Left lung (tissue), 10 donors: ENCODE measurements around the gene CSRP1. TPM values are rescaled to one million over a fixed set of nuclear protein-coding genes. Genes with fewer than 3 reads are reported as not detected.
"Not testable (repeated sequence)": the region's sequence is repeated elsewhere in the genome, so short reads cannot be mapped to it uniquely, and the experiment has no call there.

Experiments used
- ATAC-seq: fragments of 200-7000 bp; cut with Tn5 transposase; one replicate; pipeline ENCODE4 v1.9.1; 2020; ENCODE audit warnings: moderate library complexity
- DNase-seq, 4 donors: peaks; one replicate each; pipeline ENCODE4 v3.0.0-alpha.2; 2013 to 2020
- H3K27ac ChIP-seq, 2 donors: fragments of 200-600 bp; sonication (generic) in 1 of 2; one replicate each; pipeline versions ENCODE4 v1.5.0 to v1.8.0; 2020 to 2021
- H3K27me3 ChIP-seq, 2 donors: fragments of 200-600 bp; sonication (generic) in 1 of 2; one replicate each; pipeline versions ENCODE4 v1.5.0 to v1.8.0; 2020 to 2021
- H3K36me3 ChIP-seq, 2 donors: fragments of 200-600 bp; sonication (generic) in 1 of 2; one replicate each; pipeline versions ENCODE4 v1.5.0 to v1.8.0; 2020 to 2021
- H3K4me1 ChIP-seq, 2 donors: fragments of 200-600 bp; one replicate each; pipeline ENCODE4 v1.8.0; 2021
- H3K4me3 ChIP-seq, 2 donors: fragments of 200-600 bp; sonication (generic) in 1 of 2; one replicate each; pipeline versions ENCODE4 v1.5.0 to v1.8.0; 2020 to 2021; ENCODE audit warnings: mild to moderate bottlenecking in 1 of 2
- H3K9me3 ChIP-seq, 2 donors: fragments of 200-600 bp; sonication (generic) in 1 of 2; one replicate each; pipeline versions ENCODE4 v1.5.0 to v1.8.0; 2020 to 2021
- intact Hi-C, 2 donors: fragments of 100-400 bp; cut with DNase I; formaldehyde crosslinking; loops; one replicate each; pipeline versions ENCODE4 v1.11.2 to v1.14.2; 2022
- polyA plus RNA-seq, 6 donors: library from polyadenylated mRNA; unstranded; fragments of 120-200 nt; gene quantifications; one replicate each; pipeline ENCODE4 v1.2.1, GENCODE V29; 2013; ENCODE audit not compliant: insufficient read length in 6 of 6
- total RNA-seq, 2 donors: library from RNA; stranded (reverse); fragmentation: NEBNext Ultra II Directional; extraction: Animal tissue kit (Norgen Biotek cat#: 25700); gene quantifications; one replicate each; pipeline ENCODE4 v1.2.1, GENCODE V29; 2021
- TF ChIP-seq, protein P1 (sequence below), 2 donors: fragments of 200-600 bp; sonication (generic) in 1 of 2; IDR thresholded peaks; one replicate each; pipeline versions ENCODE4 v1.5.0 to v1.8.0; 2021; ENCODE audit warnings: antibody characterized with exemption in 2 of 2
- donor health status: DM: no; HTN: yes; CAD: no.
- donor health status: DM: no; HTN: no; CAD: no.

Gene CSRP1
- total and polyA plus RNA-seq, 8 donors: 215 to 360 (median 254) TPM

DNA sequence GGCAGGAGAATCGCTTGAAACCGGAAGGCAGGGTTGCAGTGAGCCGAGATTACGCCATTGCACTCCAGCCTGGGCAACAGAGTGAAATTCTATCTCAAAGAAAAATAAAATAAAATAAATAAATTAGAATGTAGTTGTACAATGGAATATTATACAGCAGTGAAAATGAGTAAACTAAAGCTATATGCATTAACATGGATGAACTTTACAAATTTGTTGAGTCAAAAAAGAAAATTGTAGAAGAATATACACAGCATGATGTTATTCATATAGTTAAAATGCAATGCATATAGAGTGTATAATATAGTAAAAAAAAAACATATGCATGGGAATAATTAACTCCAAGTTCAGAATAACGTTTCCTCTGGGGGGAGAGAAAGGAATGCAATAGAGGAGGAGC lies 21.0 kb upstream of the CSRP1 start:
- H3K27me3 ChIP-seq: no peaks in the 10 kb centered on the region
- no peaks in the 10 kb centered on the region for H3K9me3 ChIP-seq
- H3K36me3 ChIP-seq: no peaks in the 10 kb centered on the region
- H3K4me1 ChIP-seq: peaks cover 0 to 13% of the 10 kb centered on the region in 2 donors
- DNase-seq (no peak), ATAC-seq (no peak)
- H3K27ac ChIP-seq: no peak overlapping the region
- TF ChIP-seq, protein P1, sequence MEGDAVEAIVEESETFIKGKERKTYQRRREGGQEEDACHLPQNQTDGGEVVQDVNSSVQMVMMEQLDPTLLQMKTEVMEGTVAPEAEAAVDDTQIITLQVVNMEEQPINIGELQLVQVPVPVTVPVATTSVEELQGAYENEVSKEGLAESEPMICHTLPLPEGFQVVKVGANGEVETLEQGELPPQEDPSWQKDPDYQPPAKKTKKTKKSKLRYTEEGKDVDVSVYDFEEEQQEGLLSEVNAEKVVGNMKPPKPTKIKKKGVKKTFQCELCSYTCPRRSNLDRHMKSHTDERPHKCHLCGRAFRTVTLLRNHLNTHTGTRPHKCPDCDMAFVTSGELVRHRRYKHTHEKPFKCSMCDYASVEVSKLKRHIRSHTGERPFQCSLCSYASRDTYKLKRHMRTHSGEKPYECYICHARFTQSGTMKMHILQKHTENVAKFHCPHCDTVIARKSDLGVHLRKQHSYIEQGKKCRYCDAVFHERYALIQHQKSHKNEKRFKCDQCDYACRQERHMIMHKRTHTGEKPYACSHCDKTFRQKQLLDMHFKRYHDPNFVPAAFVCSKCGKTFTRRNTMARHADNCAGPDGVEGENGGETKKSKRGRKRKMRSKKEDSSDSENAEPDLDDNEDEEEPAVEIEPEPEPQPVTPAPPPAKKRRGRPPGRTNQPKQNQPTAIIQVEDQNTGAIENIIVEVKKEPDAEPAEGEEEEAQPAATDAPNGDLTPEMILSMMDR (IDR thresholded peaks at IDR 0.05): no peak
- H3K4me3 ChIP-seq: no peak overlapping the region
- intact Hi-C loops: no loop called here

DNA sequence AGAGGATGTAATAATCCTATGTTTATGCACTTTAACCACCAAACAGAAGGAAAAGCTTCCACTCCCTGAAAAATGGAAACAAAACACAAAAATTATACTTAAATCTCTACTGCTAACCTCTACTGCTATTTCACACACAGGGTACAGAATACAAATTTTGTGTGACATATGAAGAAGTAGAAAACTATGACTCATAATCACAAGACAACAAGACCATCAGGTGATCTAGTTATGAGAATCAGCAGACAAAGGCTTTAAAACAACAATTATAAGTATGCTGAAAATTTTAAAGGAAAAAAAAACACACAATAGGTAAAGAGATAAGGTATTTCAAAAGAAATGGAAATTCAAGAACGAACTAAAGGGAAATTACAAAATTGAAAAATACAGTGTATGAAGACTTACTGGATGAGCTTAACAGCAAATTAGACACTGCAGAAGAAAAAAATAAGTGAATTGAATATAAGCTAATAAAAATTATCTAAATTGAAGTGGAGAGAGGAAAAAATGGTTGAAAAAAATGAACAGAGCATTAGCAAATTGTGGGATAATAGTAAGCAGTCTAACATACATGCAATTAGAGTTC lies 18.4 kb upstream of the CSRP1 start:
- no peaks in the 10 kb centered on the region for H3K4me1 ChIP-seq
- H3K27ac ChIP-seq: no peak overlapping the region
- H3K27me3 ChIP-seq: no peaks in the 10 kb centered on the region
- H3K4me3 ChIP-seq: no peak overlapping the region
- H3K9me3 ChIP-seq: no peaks in the 10 kb centered on the region
- ATAC-seq (no peak), DNase-seq (no peak)
- TF ChIP-seq, protein P1 (IDR thresholded peaks at IDR 0.05): no peak
- intact Hi-C loops: no loop called here
- no peaks in the 10 kb centered on the region for H3K36me3 ChIP-seq

DNA sequence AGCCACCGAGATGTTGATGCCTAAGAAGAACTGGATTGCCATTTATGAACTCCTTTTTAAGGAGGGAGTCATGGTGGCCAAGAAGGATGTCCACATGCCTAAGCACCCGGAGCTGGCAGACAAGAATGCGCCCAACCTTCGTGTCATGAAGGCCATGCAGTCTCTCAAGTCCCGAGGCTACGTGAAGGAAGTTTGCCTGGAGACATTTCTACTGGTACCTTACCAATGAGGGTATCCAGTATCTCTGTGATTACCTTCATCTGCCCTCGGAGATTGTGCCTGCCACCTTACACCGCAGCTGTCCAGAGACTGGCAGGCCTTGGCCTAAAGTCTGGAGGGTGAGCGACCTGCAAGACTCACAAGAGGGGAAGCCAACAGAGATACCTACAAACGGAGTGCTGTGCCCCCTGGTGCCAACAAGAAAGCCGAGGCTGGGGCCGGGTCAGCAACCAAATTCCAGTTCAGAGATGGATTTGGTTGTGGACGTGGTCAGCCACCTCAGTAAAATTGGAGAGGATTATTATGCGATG lies 13.2 kb upstream of the CSRP1 start:
- H3K4me1 ChIP-seq, H3K9me3 ChIP-seq, H3K27ac ChIP-seq, H3K27me3 ChIP-seq, DNase-seq, H3K4me3 ChIP-seq, intact Hi-C loops, H3K36me3 ChIP-seq, ATAC-seq: not testable (repeated sequence)

DNA sequence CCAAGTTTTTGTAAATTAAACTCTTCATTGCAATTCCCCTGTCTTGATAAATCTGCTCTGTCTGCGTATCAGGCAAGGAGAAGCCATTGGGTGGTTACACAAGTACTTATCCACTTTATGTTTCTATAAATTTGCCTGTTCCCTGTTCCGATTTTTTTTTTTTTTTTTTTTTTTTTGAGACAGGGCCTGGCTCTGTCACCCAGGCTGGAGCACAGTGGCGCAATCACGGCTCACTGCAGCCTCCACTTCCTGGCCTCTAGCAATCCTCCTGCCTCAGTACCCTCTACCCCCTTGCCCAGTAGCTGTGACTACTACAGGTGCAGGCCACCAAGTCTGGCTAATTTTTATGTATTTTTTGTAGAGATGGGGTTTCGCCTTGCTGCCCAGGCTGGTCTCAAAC lies 11.1 kb upstream of the CSRP1 start:
- Histone ChIP-seq H3K36me3 (no peaks in the 10 kb centered on the region), H3K9me3 (no peaks in the 10 kb centered on the region), H3K27me3 (no peaks in the 10 kb centered on the region), H3K27ac (no peak overlapping the region), H3K4me3 (no peak overlapping the region), H3K4me1 (peaks cover 0 to 5% of the 10 kb centered on the region in 2 donors)
- intact Hi-C loops: loop anchor here in 1 of 2 donors (10.0 kb wide), 1 partner anchor 73 kb away; no protein-coding TSS in a partner anchor
- ATAC-seq (no peak), DNase-seq (no peak)
- TF ChIP-seq, protein P1 (IDR thresholded peaks at IDR 0.05): no peak

DNA sequence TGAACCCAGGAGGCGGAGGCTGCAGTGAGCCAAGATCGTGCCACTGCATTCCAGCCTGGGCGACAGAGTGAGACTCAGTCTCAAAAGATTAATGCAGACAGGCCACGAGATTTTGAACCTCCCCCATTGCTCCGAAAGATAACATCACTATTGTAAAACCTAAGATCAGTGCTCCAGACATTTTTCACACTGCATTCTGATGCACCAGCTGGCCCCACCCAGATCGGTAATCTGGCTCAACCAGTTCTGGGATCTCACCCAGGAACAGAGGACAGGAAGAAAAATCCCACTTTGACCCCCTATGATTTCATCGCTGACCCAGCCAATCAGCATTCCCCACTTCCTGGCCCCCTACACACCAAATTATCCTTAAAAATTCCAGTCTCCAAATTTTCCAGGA lies 10.7 kb upstream of the CSRP1 start:
- intact Hi-C loops: loop anchor here in 1 of 2 donors (10.0 kb wide), 1 partner anchor 73 kb away; no protein-coding TSS in a partner anchor
- DNase-seq (no peak), ATAC-seq (no peak)
- Histone ChIP-seq H3K4me1 (peaks cover 2 to 9% of the 10 kb centered on the region in 2 donors), H3K4me3 (no peak overlapping the region), H3K27me3 (no peaks in the 10 kb centered on the region), H3K36me3 (no peaks in the 10 kb centered on the region), H3K9me3 (no peaks in the 10 kb centered on the region), H3K27ac (no peak overlapping the region)
- TF ChIP-seq, protein P1 (IDR thresholded peaks at IDR 0.05): no peak
